Common myeloid progenitor, CD34-positive (primary cell): ENCODE measurements around the gene TM4SF20.
A peak's percentile ranks its signal among the peaks of the same experiment; 100 is the strongest.

ENCODE experiments used
- CTCF ChIA-PET: fragments of 350-600 bp; sonication (Branson Sonifier 250); formaldehyde crosslinking; loops from one replicate; lab custom pipeline; 2021; ENCODE audit warnings: antibody characterized with exemption; lab: Charles Lee
- POLR2A ChIA-PET: fragments of 350-600 bp; sonication (Branson Sonifier 250); formaldehyde crosslinking; loops from one replicate; lab custom pipeline; 2021; ENCODE audit warnings: antibody characterized with exemption; lab: Charles Lee
- DNase-seq, 3 donors: peaks; one replicate each; pipeline versions ENCODE4 v3.0.0 to v3.0.0-alpha.2; 2013
- H3K27ac ChIP-seq, 2 experiments: 1 replicate in 1 of 2; 2 replicates in 1 of 2; pipeline ENCODE4 v1.7.0; 2013; ENCODE audit warnings: inconsistent platforms in 2 of 2, low read length in 2 of 2, mild to moderate bottlenecking in 2 of 2, low read depth in 1 of 2, moderate library complexity in 1 of 2; ENCODE audit not compliant: severe bottlenecking in 2 of 2, insufficient read depth in 1 of 2, poor library complexity in 1 of 2
- H3K27me3 ChIP-seq, 5 experiments: replicated peaks in 2 of 5; 1 replicate in 3 of 5; 2 replicates in 2 of 5; pipeline versions ENCODE4 v1.6.1 to v1.7.0; 2013; ENCODE audit warnings: low read length in 4 of 5, mild to moderate bottlenecking in 2 of 5, moderate library complexity in 2 of 5, inconsistent platforms in 1 of 5; ENCODE audit not compliant: insufficient read depth in 5 of 5, control insufficient read depth in 4 of 5
- H3K36me3 ChIP-seq, 4 experiments: 1 replicate in 2 of 4; 2 replicates in 2 of 4; pipeline versions ENCODE4 v1.6.1 to v1.7.0; 2013; ENCODE audit warnings: low read length in 3 of 4, control low read depth in 1 of 4, mild to moderate bottlenecking in 1 of 4; ENCODE audit not compliant: control insufficient read depth in 4 of 4, insufficient read depth in 4 of 4
- H3K4me1 ChIP-seq, 4 experiments: 1 replicate in 3 of 4; 2 replicates in 1 of 4; pipeline versions ENCODE4 v1.6.1 to v1.7.1; 2013; ENCODE audit warnings: low read length in 3 of 4, mild to moderate bottlenecking in 3 of 4, control low read depth in 1 of 4, inconsistent platforms in 1 of 4, moderate library complexity in 1 of 4; ENCODE audit not compliant: control insufficient read depth in 4 of 4, insufficient read depth in 4 of 4; ENCODE audit errors: control extremely low read depth in 1 of 4
- H3K4me3 ChIP-seq, 7 experiments: 1 replicate in 4 of 7; 2 replicates in 3 of 7; pipeline versions ENCODE4 v1.5.1 to v1.7.0; 2013; ENCODE audit warnings: mild to moderate bottlenecking in 7 of 7, low read length in 6 of 7, moderate library complexity in 6 of 7, inconsistent platforms in 2 of 7, low read depth in 2 of 7, control low read depth in 1 of 7; ENCODE audit not compliant: insufficient read depth in 4 of 7, control insufficient read depth in 1 of 7; ENCODE audit errors: extremely low read depth in 1 of 7
- H3K9me3 ChIP-seq, 5 experiments: 1 replicate in 4 of 5; 2 replicates in 1 of 5; pipeline versions ENCODE4 v1.6.1 to v1.7.1; 2013; ENCODE audit warnings: low read length in 4 of 5, mild to moderate bottlenecking in 2 of 5, inconsistent platforms in 1 of 5, low read depth in 1 of 5, moderate library complexity in 1 of 5; ENCODE audit not compliant: control insufficient read depth in 4 of 5, insufficient read depth in 2 of 5; ENCODE audit errors: control extremely low read depth in 1 of 5
- WGBS: methylation state at CpG from one replicate; pipeline ENCODE4 v1.1.5; 2013; ENCODE audit not compliant: insufficient coverage; 5-methylcytosine and 5-hydroxymethylcytosine counted together

Gene TM4SF20

DNA sequence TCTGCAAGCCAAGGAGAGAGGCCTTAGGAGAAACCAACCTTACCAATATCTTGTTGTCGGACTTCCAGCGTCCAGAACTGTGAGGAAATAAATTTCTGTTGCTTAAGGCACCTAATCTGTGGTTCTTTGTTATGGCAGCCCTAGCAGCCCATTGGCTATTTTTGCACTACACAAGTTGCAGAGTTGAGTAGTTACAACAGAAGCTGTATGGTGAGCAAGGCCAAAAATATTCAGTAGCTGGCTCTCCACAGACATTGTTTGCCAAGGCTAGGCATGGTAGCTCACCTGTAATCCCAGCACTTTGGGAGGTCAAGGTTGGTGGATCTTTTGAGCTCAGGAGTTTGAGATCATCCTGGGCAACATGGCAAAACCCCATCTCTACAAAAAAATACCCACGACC, 35.7 kb upstream of the TM4SF20 start:
- Histone ChIP-seq H3K9me3 (no peaks in the 10 kb centered on the region), H3K36me3 (no peaks in the 10 kb centered on the region), H3K4me3 (peak overlapping the region in 1 of 7 experiments; percentile 7), H3K27ac (no peak overlapping the region), H3K4me1 (peaks cover 6 to 31% (median 18%) of the 10 kb centered on the region in 4 experiments), H3K27me3 (no peaks in the 10 kb centered on the region)
- DNase-seq = no peak
- CTCF ChIA-PET = interaction anchor here (1.4 to 1.9 kb wide), 3 partner anchors 9 to 58 kb away, joined by 3 to 9 read pairs (median 5); no protein-coding TSS in a partner anchor
- POLR2A ChIA-PET = no interaction called here
- 80% methylated on average over 1 of the region's 3 CpGs for WGBS

- POLR2A ChIA-PET = no interaction called here
- CTCF ChIA-PET = no interaction called here
- DNase-seq = no peak
- Histone ChIP-seq H3K27me3 (no peaks in the 10 kb centered on the region), H3K27ac (no peak overlapping the region), H3K36me3 (no peaks in the 10 kb centered on the region), H3K9me3 (no peaks in the 10 kb centered on the region), H3K4me3 (no peak overlapping the region), H3K4me1 (peaks cover 6 to 31% (median 18%) of the 10 kb centered on the region in 4 experiments)
- WGBS = 100% methylated on average over 8 of the region's 8 CpGs
Measured at GRCh38 chr2:227413371-227413770, 34.3 kb upstream of the TM4SF20 start.

- H3K4me3 ChIP-seq = no peak overlapping the region
- POLR2A ChIA-PET = no interaction called here
- no peaks in the 10 kb centered on the region for H3K27me3 ChIP-seq
- no peak overlapping the region for H3K27ac ChIP-seq
- no peaks in the 10 kb centered on the region for H3K36me3 ChIP-seq
- peaks cover 6 to 31% (median 18%) of the 10 kb centered on the region in 4 experiments for H3K4me1 ChIP-seq
- no peaks in the 10 kb centered on the region for H3K9me3 ChIP-seq
- CTCF ChIA-PET = no interaction called here
- 100% methylated on average over 3 of the region's 5 CpGs for WGBS
- DNase-seq = no peak
Measured at GRCh38 chr2:227412877-227413276, 33.8 kb upstream of the TM4SF20 start.

GRCh38 chr2:227411990-227412350, 32.9 kb upstream of the TM4SF20 start:
- ChIA-PET CTCF (interaction anchor here (0.5 kb wide), 1 partner anchor 68 kb away, joined by 4 read pairs; no protein-coding TSS in a partner anchor), POLR2A (no interaction called here)
- H3K4me3 ChIP-seq = no peak overlapping the region
- no peak for DNase-seq
- no peak overlapping the region for H3K27ac ChIP-seq
- WGBS = 84% methylated on average over 3 of the region's 3 CpGs
- no peaks in the 10 kb centered on the region for H3K27me3 ChIP-seq
- no peaks in the 10 kb centered on the region for H3K9me3 ChIP-seq
- peaks cover 6 to 29% (median 18%) of the 10 kb centered on the region in 4 experiments for H3K4me1 ChIP-seq
- H3K36me3 ChIP-seq = no peaks in the 10 kb centered on the region

- WGBS = 96% methylated on average over 9 of the region's 9 CpGs
- no peak overlapping the region for H3K27ac ChIP-seq
- no peaks in the 10 kb centered on the region for H3K9me3 ChIP-seq
- no peaks in the 10 kb centered on the region for H3K36me3 ChIP-seq
- peaks cover 6 to 27% (median 19%) of the 10 kb centered on the region in 4 experiments for H3K4me1 ChIP-seq
- H3K4me3 ChIP-seq = no peak overlapping the region
- ChIA-PET CTCF (interaction anchor here (1.3 to 1.4 kb wide), 2 partner anchors 18 to 64 kb away, joined by 3 to 4 read pairs; no protein-coding TSS in a partner anchor), POLR2A (no interaction called here)
- peak in 1 of 3 donors; percentile 17 for DNase-seq
- no peaks in the 10 kb centered on the region for H3K27me3 ChIP-seq
Measured at GRCh38 chr2:227411320-227411989, 32.3 kb upstream of the TM4SF20 start.

GRCh38 chr2:227410191-227410590, 31.1 kb upstream of the TM4SF20 start:
- Histone ChIP-seq H3K4me1 (peaks cover 0 to 19% (median 13%) of the 10 kb centered on the region in 4 experiments), H3K9me3 (no peaks in the 10 kb centered on the region), H3K27me3 (no peaks in the 10 kb centered on the region), H3K27ac (no peak overlapping the region), H3K36me3 (no peaks in the 10 kb centered on the region), H3K4me3 (no peak overlapping the region)
- ChIA-PET CTCF (interaction anchor here (1.3 to 1.5 kb wide), 3 partner anchors 16 to 160 kb away, joined by 3 to 4 read pairs (median 3); no protein-coding TSS in a partner anchor), POLR2A (no interaction called here)
- WGBS = 89% methylated on average over 2 of the region's 3 CpGs
- DNase-seq = no peak

GRCh38 chr2:227407591-227408151, 28.6 kb upstream of the TM4SF20 start:
- DNase-seq = peak in 1 of 3 donors; percentile 23
- ChIA-PET POLR2A (no interaction called here), CTCF (interaction anchor here (1.0 to 4.0 kb wide), 5 partner anchors 10 to 87 kb away, joined by 3 to 14 read pairs (median 7); partner anchors contain the start of gene AGFG1)
- WGBS = 97% methylated on average over 16 of the region's 16 CpGs
- Histone ChIP-seq H3K27ac (no peak overlapping the region), H3K9me3 (no peaks in the 10 kb centered on the region), H3K36me3 (no peaks in the 10 kb centered on the region), H3K27me3 (no peaks in the 10 kb centered on the region), H3K4me3 (no peak overlapping the region), H3K4me1 (peaks cover 0 to 10% (median 7%) of the 10 kb centered on the region in 4 experiments)
